OCI-LY1 (cell line): Measurements from ENCODE around the gene KRTAP17-1.

Experiments used
- H2AFZ ChIP-seq: fragments of 200-600 bp; sonication (generic), shearing (Covaris generic); 2 replicates; pipeline ENCODE4 v1.6.0; 2014; ENCODE audit warnings: antibody characterized with exemption, mild to moderate bottlenecking, low read length
- H3F3A ChIP-seq: fragments of 200-600 bp; sonication (generic), shearing (Covaris generic); 2 replicates; pipeline ENCODE4 v1.6.0; 2014; ENCODE audit warnings: mild to moderate bottlenecking, antibody characterized with exemption, low read length, moderate library complexity; ENCODE audit not compliant: insufficient read depth
- H3K27ac ChIP-seq: fragments of 200-600 bp; sonication (generic); 2 replicates; pipeline ENCODE4 v1.5.1; 2014; ENCODE audit warnings: low read length, mixed run types, mild to moderate bottlenecking, low read depth; ENCODE audit not compliant: poor library complexity, severe bottlenecking
- H3K27me3 ChIP-seq: fragments of 200-600 bp; sonication (generic); 2 replicates; pipeline ENCODE4 v1.6.0; 2014; ENCODE audit warnings: antibody characterized with exemption, mild to moderate bottlenecking, low read length, moderate library complexity; ENCODE audit not compliant: insufficient read depth
- H3K36me3 ChIP-seq: fragments of 200-600 bp; sonication (generic); 2 replicates; pipeline ENCODE4 v1.6.1; 2014; ENCODE audit warnings: mild to moderate bottlenecking, antibody characterized with exemption, low read length, moderate library complexity, mixed read lengths; ENCODE audit not compliant: insufficient read depth
- H3K4me1 ChIP-seq: fragments of 200-600 bp; sonication (generic); 2 replicates; pipeline ENCODE4 v1.5.1; 2014; ENCODE audit warnings: mild to moderate bottlenecking, low read length, moderate library complexity; ENCODE audit not compliant: insufficient read depth, severe bottlenecking
- H3K4me2 ChIP-seq: fragments of 200-600 bp; sonication (generic), shearing (Covaris generic); 2 replicates; pipeline ENCODE4 v1.6.1; 2014; ENCODE audit warnings: low read length
- H3K4me3 ChIP-seq: fragments of 200-600 bp; sonication (generic); 2 replicates; pipeline ENCODE4 v1.5.1; 2014; ENCODE audit warnings: low read length, low read depth, mild to moderate bottlenecking, mixed read lengths; ENCODE audit not compliant: poor library complexity, severe bottlenecking
- H3K79me2 ChIP-seq: fragments of 200-600 bp; shearing (Covaris generic); 2 replicates; pipeline ENCODE4 v1.6.1; 2016; ENCODE audit warnings: mixed run types, low read length, mixed read lengths; ENCODE audit not compliant: insufficient read depth
- H3K9ac ChIP-seq: fragments of 200-600 bp; sonication (generic), shearing (Covaris generic); 2 replicates; pipeline ENCODE4 v1.6.1; 2014; ENCODE audit warnings: mild to moderate bottlenecking, low read length, mixed read lengths
- H3K9me2 ChIP-seq: fragments of 200-600 bp; sonication (generic), shearing (Covaris generic); 2 replicates; pipeline ENCODE4 v1.6.1; 2014; ENCODE audit warnings: low read depth, mild to moderate bottlenecking, low read length, mixed read lengths
- H3K9me3 ChIP-seq: fragments of 200-600 bp; shearing (Covaris generic); 2 replicates; pipeline ENCODE4 v1.6.1; 2014; ENCODE audit warnings: low read length, mixed read lengths
- H4K20me1 ChIP-seq: fragments of 200-600 bp; sonication (generic), shearing (Covaris generic); 2 replicates; pipeline ENCODE4 v1.6.0; 2016; ENCODE audit warnings: mild to moderate bottlenecking, low read length; ENCODE audit not compliant: insufficient read depth
- CTCF ChIP-seq: fragments of 200-600 bp; sonication (generic), shearing (Covaris generic); IDR thresholded peaks from 2 replicates; pipeline ENCODE4 v1.5.1; 2017; ENCODE audit warnings: mild to moderate bottlenecking, antibody characterized with exemption, low read length, moderate library complexity, mixed read lengths
- EZH2 ChIP-seq: fragments of 200-600 bp; sonication (generic), shearing (Covaris generic); IDR thresholded peaks from 2 replicates; pipeline ENCODE4 v1.8.0; 2017; ENCODE audit warnings: borderline replicate concordance, mixed run types, mild to moderate bottlenecking, antibody characterized with exemption, low read length, moderate library complexity, mixed read lengths

KRTAP17-1 gene

GRCh38 chr17:41315204-41315794, at the start of gene KRTAP17-1:
KRTAP17-1 (minus strand) TSS chr17:41315710; CDS start chr17:41315650, 60 bp downstream.
- H3K36me3 ChIP-seq, result no peaks in the 10 kb centered on the region
- no peak for TF ChIP-seq EZH2
- no peaks in the 10 kb centered on the region for H3F3A ChIP-seq
- no peaks in the 10 kb centered on the region for H4K20me1 ChIP-seq
- H3K27me3 ChIP-seq, result 0 out of 2 replicates have a peak, but pooled peaks cover 3% of the 10 kb centered on the region
- no peaks in the 10 kb centered on the region for H3K4me1 ChIP-seq
- H3K9me2 ChIP-seq, result no peaks in the 10 kb centered on the region
- no peak within 1 kb of the TSS for H3K4me2 ChIP-seq
- H3K9ac ChIP-seq, result no peak within 1 kb of the TSS
- H3K9me3 ChIP-seq, result peaks cover 4% of the 10 kb centered on the region; the same call in 1 of the 2 replicates
- no peaks in the 10 kb centered on the region for H3K79me2 ChIP-seq
- H3K27ac ChIP-seq, result no peak within 1 kb of the TSS
- no peak within 1 kb of the TSS for H3K4me3 ChIP-seq
- no peak within 1 kb of the TSS for H2AFZ ChIP-seq

GRCh38 chr17:41363881-41364280, 48.4 kb upstream of the KRTAP17-1 start:
- Histone ChIP-seq H2AFZ (no peak overlapping the region), H3K36me3 (no peaks in the 10 kb centered on the region), H3F3A (no peaks in the 10 kb centered on the region), H3K9me2 (no peaks in the 10 kb centered on the region), H3K27ac (no peak overlapping the region), H3K9ac (no peak overlapping the region), H3K4me2 (no peak overlapping the region), H4K20me1 (no peaks in the 10 kb centered on the region), H3K4me3 (no peak overlapping the region), H3K79me2 (no peaks in the 10 kb centered on the region), H3K27me3 (no peaks in the 10 kb centered on the region), H3K9me3 (no peaks in the 10 kb centered on the region), H3K4me1 (no peaks in the 10 kb centered on the region)
- TF ChIP-seq CTCF, result no peak
- TF ChIP-seq EZH2, result no peak

- TF ChIP-seq CTCF (no peak), EZH2 (no peak)
- no peaks in the 10 kb centered on the region for H3K79me2 ChIP-seq
Measured at GRCh38 chr17:41360296-41360995, 44.9 kb upstream of the KRTAP17-1 start.

More at GRCh38 chr17:41360296-41360995, 44.9 kb upstream of the KRTAP17-1 start:
- no peak overlapping the region for H3K27ac ChIP-seq
- H3K4me1 ChIP-seq, result no peaks in the 10 kb centered on the region
- no peaks in the 10 kb centered on the region for H3K9me2 ChIP-seq
- no peak overlapping the region for H2AFZ ChIP-seq
- no peaks in the 10 kb centered on the region for H3K36me3 ChIP-seq
- H3K4me2 ChIP-seq, result no peak overlapping the region
- H3F3A ChIP-seq, result no peaks in the 10 kb centered on the region
- H3K27me3 ChIP-seq, result no peaks in the 10 kb centered on the region
- no peak overlapping the region for H3K9ac ChIP-seq
- no peaks in the 10 kb centered on the region for H3K9me3 ChIP-seq
- no peak overlapping the region for H3K4me3 ChIP-seq
- H4K20me1 ChIP-seq, result no peaks in the 10 kb centered on the region
